GM21526 (cell line): ENCODE measurements around the gene SARDH.
"Not testable (repeated sequence)": the region's sequence is repeated elsewhere in the genome, so short reads cannot be mapped to it uniquely, and the experiment has no call there.

Experiments
- ATAC-seq: cut with Tn5 transposase; IDR thresholded peaks from one replicate; pipeline ENCODE4 v1.9.1; 2021; ENCODE audit warnings: moderate library complexity; ENCODE audit not compliant: unreplicated experiment, low FRiP score

SARDH gene

DNA sequence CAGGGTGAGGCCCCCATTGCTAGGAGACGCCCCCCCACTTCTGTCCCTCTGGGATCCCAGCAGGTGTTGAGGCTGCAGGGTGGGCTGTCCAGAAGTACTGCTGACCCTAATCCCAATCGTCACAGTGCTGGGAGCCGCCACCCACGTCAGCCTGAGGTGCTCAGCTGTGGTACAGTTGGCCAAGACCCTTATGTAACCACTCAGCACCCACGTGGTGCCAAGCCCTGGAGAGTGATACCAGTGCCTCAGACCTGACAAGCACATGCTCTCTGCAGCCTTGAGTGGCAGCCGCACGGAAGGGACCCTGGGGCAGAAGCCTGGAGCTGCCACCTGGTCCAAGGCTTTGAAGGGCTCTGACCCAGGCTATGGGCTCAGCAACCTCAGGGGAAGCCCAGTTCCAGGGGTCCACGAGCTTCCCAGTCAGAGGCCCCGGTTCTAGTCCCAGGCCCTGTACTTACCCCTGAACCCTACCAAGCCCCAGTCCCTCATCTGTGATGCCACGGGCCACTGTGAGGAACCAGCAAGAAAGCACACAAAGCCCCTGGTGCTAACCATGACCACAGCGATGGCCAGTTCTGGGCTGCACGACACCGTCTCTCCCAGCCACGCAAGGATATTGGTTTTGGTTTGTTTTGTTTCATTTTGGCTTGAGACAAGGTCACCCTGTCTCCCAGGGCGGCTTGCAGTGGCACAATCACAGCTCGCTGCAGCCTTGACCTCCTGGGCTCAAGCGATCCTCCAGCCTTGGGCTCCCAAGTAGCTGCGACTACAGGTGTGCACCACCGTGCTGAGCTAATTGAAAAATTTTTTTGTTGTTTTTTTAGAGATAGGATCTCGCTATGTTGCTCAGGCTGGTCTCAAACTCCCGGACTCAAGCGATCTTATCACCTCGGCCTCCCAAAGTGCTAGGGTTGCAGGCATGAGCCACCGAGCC is 51.2 kb downstream of the SARDH start:
- no peak for ATAC-seq

DNA sequence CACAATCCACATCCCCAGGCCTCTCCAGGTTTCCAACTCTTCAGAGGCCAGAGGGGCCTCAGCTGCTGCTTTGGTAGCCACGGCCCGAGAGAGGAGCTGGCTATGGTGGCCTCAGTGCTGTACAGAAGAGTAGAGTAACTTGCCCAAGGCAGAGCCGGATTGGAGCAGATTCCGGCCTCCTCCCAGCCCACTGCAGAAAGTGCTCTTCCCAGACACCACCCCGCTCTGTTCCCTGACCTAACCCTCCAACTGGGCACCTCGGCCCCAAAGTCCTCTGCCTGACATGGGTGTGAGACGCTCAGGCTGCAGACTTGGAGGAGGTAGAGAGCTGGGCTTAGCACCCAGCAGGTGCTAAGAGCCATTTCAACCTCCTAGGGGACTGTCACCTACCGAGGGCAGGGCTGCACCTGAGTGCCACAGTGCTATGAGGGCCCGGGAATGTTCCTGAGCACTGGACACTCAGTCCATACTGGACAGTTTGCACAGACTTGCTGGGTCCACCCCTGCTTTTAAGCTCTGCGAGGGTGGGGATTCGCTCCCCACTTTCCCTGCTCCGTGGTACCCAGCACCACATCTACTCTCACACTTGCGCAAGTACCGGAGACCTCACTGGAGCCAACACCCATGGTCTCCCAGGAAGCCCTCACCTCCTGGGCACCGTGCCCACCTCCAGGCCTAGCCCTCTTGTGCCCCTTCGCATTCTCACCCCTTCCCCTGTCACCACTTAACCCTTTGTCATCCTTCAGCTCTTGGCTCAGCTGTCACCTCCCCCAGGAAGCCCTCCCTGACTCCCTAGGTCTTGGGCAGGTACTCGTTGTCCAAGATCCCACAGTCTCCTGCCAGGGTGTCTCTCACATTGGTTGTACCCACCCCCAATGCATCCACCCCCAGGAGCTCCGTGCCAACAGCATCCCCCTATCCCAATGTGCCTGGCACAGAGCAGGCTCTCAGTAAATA is 52.2 kb downstream of the SARDH start:
- no peak for ATAC-seq

DNA sequence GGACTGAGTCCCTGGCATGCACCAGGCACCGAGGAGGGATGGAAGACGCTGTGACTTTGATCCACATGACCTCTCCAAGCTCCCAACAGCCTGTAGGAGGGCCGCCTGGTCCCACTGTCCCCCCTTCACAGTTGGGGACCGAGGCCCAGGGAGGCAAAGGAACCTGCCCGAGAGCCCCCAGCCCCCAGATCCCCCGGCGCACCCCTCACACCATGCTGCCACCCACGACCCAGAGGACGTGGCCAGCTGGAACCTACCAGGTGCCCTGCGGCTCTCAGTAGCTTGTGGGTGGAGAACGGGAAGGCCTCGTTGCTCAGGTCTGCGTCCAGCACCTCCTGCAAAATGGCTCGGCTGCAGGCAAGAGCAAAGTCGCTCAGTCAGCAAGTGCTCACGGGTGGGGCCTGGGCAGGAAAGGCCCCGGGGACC is 53.2 kb downstream of the SARDH start:
- no peak for ATAC-seq

DNA sequence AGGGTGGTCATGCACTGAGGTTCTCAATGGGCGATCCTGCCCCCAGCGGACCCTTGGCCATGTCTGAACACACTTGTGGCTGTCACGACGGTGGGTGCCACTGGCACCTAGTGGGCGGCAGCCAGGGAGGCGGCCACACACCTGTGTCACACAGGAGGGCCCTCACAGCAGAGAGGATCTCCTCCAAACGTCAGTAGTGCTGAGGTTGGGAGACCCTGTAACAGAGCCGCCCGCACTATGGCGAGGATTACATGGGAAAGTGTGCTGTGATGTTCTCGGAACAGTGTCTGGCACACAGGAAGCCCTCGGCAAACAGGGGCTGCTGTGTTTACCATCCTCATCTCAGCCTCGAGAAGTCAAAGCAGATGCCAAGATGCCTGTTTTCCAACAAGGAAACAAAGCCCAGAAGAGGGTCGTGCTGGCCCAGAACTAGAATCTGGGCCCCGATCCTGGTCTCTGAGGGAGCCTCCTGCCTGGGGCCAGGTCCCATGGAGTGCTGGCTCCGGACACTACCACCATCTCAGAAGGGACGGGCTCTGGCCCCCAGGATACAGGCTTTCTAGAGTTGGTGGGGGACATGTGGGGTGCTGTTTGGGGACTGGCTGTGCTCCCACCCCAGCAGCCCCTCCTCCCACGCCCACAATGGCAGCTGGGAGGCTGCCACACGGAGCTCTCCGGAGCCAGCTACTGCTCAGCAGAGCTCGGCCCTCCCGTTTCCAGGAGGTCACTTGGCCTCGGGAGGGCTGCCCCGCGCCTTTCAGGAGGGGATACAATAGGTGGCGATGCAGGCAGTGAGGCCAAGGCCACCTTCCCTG is 53.8 kb downstream of the SARDH start:
- no peak for ATAC-seq

DNA sequence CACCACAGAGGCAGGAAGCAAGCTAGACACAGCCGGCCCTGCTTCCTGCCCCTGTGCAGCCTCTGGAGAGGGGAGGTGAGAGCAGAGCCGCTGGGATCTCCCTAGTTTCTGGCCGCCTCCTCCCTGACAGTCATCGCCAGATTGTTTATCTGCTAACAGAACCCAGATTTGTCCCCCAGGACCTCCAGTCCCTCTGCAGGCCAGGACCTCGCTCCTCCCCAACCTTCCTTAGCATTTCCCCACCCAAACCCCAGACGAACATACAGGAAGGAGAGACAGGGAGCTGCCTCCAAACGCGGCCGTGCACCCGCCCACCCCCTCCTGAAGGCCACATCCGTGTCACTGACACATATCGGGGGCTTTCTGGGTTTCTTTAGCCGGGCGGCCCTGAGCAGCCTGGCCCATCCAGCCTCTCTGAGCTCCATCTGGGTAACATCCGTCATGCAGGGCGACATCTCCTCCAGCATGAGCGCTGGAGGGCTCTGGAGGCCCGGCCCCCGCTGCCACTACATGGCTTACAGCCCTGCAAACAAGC is 54.5 kb downstream of the SARDH start:
- ATAC-seq, result no peak

DNA sequence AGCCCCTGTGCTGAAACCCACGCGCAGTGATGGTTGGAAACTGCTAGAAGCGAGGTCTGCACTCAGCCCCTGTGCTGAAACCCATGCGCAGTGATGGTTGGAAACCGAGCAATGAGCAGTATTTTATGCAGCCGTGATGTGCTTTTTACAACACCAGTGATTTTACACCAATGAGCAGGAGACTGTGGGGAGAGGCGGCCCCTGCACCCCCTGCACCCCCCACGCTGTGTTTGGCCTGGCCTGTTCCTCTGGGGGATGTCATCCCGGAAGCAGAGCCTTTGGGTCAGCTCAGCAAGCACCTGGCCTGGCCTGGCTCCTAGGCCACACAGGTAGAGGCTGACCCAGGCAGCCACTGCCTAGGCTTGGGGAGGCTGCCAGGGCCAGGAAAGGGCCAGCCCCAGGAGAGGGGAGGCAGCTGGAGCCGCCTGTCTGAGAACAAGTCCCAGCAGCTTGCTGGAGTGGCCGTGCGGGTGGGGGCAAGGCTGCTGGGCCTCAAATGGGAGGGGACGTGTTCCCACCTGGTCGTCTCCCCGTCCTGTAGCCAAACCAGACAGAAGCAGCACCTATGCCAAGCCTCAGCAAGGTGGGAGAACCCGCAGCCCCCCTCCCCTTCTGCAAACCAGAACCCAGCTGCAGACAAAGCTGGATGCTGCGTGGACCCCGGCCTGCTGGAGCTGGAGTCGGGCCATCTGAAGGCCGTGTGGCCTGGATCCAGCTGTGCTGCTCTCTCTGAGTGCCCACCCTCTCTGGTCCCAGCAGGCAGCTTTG is 55.1 kb downstream of the SARDH start:
- no peak for ATAC-seq

DNA sequence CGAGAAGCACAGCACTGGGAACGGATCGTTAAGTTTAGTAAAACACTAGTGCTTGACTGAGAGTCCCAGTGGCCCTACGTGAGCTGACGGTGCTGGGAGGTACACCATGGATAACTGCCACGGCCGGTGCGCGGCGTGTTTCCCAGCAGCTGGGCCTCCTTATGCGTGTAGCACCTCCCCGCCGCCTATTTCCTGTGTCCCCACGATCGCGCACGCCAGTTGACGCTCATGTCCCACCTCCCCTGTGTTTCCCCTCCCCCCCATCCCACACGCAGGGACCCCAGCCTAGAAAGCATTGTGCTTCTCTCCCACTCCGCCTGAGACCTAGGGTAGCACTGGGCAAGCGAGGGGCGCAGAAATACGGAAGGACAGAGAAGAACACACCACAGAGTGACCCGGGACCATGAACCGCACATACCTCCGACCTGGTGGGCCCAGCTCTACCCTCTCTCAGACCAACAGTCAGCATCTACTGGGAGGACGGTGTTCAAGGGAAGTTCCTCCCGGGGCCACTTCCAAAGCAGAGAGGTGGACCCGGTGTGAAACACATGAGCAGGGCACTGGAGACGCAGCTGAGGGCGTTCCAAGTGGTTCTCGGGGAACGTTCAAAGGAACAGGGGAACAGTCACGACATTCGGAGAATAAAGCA is 56.4 kb downstream of the SARDH start:
- no peak for ATAC-seq

DNA sequence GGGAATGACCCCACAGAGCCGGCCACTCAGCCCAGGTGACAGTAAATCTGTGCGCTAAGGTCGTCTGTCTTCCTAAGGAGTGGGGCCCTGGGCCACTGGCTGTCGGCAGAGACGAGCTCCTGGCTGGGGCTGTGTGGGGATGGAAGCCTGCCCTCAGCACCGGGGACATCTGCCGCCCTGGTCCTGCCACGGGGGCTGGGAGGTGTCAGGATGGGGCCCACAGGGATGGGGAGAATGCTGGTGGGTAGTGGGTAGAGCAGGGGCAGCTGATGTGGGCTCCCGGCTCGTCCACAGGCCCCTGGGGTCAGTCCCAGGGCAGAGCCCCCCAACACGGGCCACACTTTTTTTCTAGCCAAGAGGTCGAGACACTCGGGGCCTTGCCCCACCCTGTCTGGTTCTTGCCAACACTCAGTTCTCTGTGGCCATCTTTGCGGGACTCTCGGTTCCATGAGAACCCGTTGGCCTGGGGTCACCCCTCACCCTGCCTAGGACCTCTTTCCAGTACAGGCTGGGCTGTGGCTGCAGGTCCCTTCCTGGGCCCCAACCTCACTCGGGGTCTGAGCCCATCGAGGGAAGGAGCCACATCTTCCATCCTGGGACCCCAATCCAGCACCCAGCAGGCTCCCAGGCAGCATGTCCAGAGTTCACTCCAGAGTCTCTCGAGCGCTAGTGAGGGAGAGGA is 57.0 kb downstream of the SARDH start:
- ATAC-seq, result no peak

DNA sequence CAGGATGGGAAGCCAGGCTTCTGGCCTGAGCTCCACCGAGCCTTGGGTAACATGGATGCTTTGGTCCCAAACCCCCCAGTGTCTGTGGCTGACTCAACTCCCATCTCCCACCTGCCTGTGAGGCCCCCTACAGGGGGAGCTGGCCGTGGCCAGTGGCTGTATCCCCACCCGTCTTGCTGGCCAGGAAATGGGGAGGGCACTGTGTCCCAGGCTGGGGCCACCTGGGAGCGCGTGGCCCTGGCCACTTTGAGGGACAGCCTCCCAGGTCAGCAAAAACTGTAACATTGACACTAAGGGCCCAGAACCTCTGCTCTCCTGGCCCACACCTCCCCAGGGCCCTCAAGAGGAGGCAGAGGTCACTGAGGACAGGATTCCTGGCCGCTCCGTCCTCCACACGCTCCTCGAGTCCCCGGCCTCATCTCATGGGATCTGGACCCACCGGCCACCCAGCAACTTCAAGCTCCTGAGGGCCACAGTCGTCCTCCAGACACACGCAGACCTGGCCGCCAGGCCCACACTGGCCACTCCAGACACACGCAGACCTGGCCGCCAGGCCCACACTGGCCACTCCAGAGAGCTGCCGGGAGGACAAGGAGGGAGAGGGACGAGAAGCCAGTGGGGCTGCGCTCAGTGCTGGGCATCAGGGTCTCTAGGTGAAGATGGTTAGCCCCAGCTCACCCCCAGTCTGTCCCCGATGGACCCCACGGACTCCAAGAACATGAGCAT is 57.7 kb downstream of the SARDH start:
- no peak for ATAC-seq

DNA sequence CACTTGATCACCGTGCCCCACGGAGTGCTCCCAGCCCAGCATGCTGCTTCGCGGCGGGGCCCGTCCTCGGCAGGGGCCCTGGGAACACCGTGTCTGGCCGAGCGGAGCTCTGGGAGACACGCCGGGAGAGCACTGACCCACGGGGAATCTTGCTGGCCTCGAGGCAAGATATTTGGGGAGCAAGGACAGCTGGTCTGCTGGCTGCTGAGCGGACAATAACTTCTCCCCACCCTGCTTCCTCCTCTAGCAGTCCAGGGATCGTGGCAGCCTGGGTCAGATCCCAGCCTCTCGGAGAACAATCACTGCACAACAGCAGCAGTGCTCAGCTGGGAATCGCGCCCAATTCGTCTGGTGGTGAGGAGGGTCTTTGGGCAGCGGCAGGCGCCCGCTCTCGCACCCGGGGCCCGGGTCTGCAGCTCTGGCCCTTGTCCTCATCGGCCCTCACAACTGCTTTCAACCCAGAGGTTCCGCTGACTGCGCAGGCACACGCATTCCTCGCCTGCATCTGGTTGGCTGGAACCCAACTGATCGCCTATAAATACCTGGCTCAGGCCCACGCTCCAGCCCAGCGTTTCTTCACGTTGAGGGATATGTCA is 58.6 kb downstream of the SARDH start:
- ATAC-seq, result no peak

DNA sequence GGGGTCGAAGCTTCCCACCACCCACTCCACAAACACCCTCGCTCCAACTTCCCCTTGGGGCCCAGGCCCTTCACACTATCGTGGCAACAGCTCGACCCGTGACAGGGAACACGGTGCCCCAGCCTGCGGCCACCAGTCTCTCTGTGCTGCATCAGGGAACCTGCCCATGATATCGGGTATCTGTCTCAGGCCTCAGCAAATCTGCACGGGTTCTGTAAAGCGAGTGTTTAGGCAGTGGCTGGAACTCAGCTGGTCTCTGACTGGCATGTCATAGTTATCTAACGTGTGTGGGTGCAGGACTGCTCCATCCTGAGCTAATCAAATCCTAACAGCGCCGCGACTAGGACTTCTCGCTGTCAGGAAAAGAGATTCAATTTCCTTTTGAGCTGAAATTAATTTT is 59.1 kb downstream of the SARDH start:
- no peak for ATAC-seq

DNA sequence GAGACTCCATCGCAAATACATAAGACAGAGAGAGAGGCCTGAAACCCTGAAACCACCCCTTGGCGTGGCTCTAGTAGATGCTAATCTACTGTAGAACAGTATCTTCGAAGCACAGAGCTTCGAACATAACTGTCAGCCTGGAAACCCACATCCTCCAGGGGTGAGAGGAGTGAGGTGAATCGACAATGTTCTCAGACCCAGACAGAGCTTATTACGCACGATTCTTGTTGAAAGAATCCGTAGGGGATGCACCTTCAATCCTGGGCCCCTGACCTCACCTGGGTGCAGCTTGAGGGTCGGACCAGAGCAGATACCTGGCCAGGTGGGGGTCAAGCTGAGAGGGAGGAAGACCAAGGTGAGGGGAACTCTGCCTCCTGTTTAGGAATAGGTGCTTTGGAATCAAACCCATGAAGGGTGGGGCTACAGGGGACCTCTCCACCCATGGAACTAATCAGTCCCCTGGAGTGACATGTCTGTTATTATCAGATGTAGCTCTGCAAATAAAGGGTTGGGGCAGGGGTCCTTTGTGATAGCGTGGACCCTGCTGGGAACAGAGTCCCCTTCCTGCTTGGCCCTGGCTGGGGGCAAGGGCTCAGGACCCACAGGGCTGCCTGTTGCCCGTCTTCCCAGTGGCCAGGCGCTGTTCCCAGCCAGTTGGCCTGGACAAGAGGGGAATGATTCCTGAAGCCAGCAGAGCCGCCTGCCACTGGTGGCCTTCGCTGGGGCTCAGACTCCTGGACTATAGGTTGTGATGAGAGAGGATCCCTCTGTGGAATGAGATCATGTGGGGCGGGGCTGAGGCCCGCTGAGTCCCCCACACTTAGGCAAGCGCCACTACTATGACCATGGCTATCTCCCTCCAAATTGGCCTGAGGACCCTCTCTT is 60.8 kb downstream of the SARDH start:
- ATAC-seq, result no peak

DNA sequence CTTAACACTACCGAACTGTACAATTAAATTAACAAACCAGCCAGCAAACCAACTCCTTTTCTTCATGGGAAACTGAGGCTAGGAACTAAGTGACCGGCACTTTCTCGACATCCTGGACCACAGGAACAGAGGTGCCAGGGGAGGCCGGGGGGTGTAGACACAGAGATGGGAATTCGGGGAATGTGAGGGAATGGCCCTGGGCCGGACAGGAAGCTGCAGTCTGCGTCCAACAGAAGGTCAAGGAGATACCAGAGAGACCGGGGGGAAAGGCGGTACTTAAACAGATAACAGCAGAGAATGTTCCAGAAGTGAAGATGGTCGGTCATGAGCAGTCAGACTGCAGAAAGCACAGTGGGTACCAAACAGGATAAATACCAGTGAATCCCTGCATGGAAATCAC is 61.7 kb downstream of the SARDH start:
- no peak for ATAC-seq

DNA sequence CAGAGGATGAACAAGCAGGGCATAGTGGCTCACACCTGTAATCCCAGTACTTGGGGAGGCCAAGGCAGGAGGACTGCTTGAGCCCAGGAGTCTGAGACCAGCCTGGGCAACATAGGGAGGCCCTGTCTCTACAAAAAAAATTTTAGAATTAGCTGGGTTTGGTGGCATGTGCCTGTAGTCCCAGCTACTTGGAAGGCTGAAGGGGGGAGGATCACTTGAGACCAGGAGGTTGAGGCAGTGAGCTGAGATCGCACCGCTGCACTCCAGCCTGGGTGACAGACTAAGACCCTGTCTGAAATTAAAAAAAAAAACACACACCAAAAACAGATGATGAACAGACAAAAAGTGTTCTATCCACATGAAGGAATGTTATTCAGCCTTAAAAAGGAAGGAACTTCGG is 62.4 kb downstream of the SARDH start:
- not testable (repeated sequence) for ATAC-seq

DNA sequence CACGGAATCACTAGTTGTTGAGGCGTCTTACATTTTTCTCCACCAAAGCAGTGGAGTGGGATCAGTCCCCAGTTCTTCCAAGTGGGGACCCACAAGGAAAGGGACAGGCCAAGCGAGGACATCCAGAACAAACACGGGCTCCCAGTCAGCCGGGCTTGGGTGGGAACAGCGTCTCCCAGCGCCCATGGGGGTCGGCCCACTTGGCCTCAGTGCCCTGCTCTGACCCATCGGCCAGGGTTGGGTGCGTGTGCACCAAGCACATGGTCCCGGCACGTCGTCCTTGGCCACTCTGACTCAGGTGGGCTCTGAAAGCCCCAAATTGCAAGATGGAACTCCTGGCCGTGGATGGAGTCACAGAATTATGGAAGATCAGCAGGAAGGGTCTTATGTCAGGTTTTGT is 64.1 kb downstream of the SARDH start:
- ATAC-seq, result no peak

DNA sequence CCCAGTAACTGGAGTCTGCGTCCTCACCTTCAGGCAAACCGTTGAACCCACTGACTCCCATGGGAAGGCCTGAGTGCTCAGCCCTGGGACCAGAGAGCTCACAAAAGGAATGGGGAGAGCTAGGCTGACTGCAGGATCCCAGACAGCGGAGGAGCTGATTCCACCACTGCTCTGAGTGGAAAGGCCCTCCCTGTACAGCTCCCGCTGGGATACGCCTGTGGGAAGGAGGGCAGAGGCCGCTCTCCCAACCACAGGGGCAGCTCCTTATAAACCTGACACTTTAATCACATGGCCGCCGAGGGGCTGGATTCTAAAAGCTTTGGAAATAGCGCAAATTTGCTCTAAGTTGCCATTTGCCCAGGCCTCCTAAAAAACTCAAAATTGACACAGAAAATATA is 64.9 kb downstream of the SARDH start:
- no peak for ATAC-seq
